ENCODE data around the gene NFIB.

GRCh38 chr9:14325147-14325546, 11.2 kb upstream of the NFIB start:
- no peak for TF ChIP-seq CTCF (conservative IDR thresholded peaks at IDR 0.05 in 1 of 2, IDR thresholded peaks at IDR 0.05 in 1 of 2; ENCODE audit: low read depth in 1 of 2, low read length in 2 of 2)
- TF ChIP-seq EZH2 (IDR thresholded peaks at IDR 0.05; ENCODE audit: low read length, missing control alignments): no peak
